Hepatocyte (in vitro differentiated cells): ENCODE data around the gene ZNF223. TPM values are rescaled to one million over a fixed set of nuclear protein-coding genes. Genes with fewer than 3 reads are reported as not detected.

Experiments used
- DNase-seq: peaks from one replicate; pipeline ENCODE4 v3.0.0-alpha.2; 2016; ENCODE audit warnings: low spot score
- H2AFZ ChIP-seq: fragments of 200-600 bp; sonication (generic); 2 replicates; pipeline ENCODE4 v1.6.0; 2016; ENCODE audit warnings: antibody characterized with exemption, mild to moderate bottlenecking
- H3K27ac ChIP-seq: fragments of 200-600 bp; sonication (generic); 2 replicates; pipeline ENCODE4 v1.5.1; 2016; ENCODE audit warnings: mild to moderate bottlenecking
- H3K27me3 ChIP-seq: fragments of 200-600 bp; sonication (generic); 2 replicates; pipeline ENCODE4 v1.6.1; 2016
- H3K36me3 ChIP-seq: fragments of 200-600 bp; sonication (generic); replicated peaks from 2 replicates; pipeline ENCODE4 v1.5.1; 2016; ENCODE audit warnings: low read depth; ENCODE audit not compliant: insufficient read depth
- H3K4me1 ChIP-seq: fragments of 200-600 bp; sonication (generic); 2 replicates; pipeline ENCODE4 v1.5.1; 2016; ENCODE audit warnings: mild to moderate bottlenecking, moderate library complexity; ENCODE audit not compliant: insufficient read depth
- H3K4me2 ChIP-seq: fragments of 200-600 bp; sonication (generic); 2 replicates; pipeline ENCODE4 v1.6.0; 2016
- H3K4me3 ChIP-seq: fragments of 200-600 bp; sonication (generic); 2 replicates; pipeline ENCODE4 v1.5.1; 2016; ENCODE audit warnings: mild to moderate bottlenecking
- H3K79me2 ChIP-seq: fragments of 200-600 bp; sonication (generic); 2 replicates; pipeline ENCODE4 v1.6.0; 2017; ENCODE audit warnings: mild to moderate bottlenecking
- H3K9me2 ChIP-seq: fragments of 200-600 bp; sonication (generic); replicated peaks from 2 replicates; pipeline ENCODE4 v1.6.0; 2017; ENCODE audit warnings: mild to moderate bottlenecking; ENCODE audit not compliant: insufficient read depth
- H3K9me3 ChIP-seq: fragments of 200-600 bp; sonication (generic); 2 replicates; pipeline ENCODE4 v1.5.1; 2016; ENCODE audit warnings: low read depth, mild to moderate bottlenecking
- H4K20me1 ChIP-seq: fragments of 200-600 bp; sonication (generic); 2 replicates; pipeline ENCODE4 v1.6.0; 2016; ENCODE audit warnings: mild to moderate bottlenecking; ENCODE audit not compliant: insufficient read depth, poor library complexity, severe bottlenecking
- EZH2 ChIP-seq: fragments of 200-600 bp; sonication (generic); IDR thresholded peaks from 2 replicates; pipeline ENCODE4 v1.6.1; 2016; ENCODE audit warnings: antibody characterized with exemption, mild to moderate bottlenecking, borderline replicate concordance
- EZH2phosphoT487 ChIP-seq: fragments of 200-600 bp; sonication (generic); IDR thresholded peaks from one replicate; pipeline ENCODE4 v1.6.1; 2018; ENCODE audit warnings: antibody characterized with exemption, mild to moderate bottlenecking, low read depth, moderate library complexity; ENCODE audit not compliant: unreplicated experiment, severe bottlenecking
- WGBS: methylation state at CpG from one replicate; pipeline ENCODE4 v1.1.6; 2016; ENCODE audit warnings: low lambda C conversion rate; ENCODE audit errors: missing lambda C conversion rate; 5-methylcytosine and 5-hydroxymethylcytosine counted together
- polyA plus RNA-seq: library from polyadenylated mRNA; unstranded; fragments of >200 nt; fragmentation: Nextera tagmentation; extraction: Ambion mirVana; gene quantifications from 2 replicates; pipeline ENCODE4 v1.2.1, GENCODE V29; 2016
- total RNA-seq: library from RNA; depleted of rRNA; stranded (reverse); fragments of >200 nt; gene quantifications from 2 replicates; pipeline ENCODE4 v1.2.3, GENCODE V29; 2014
- TF ChIP-seq, protein P1 (sequence below): fragments of 200-600 bp; sonication (generic); IDR thresholded peaks from 2 replicates; pipeline ENCODE4 v1.5.1; 2016; ENCODE audit warnings: antibody characterized with exemption, mild to moderate bottlenecking; ENCODE audit not compliant: poor library complexity

Gene ZNF223
- total and polyA plus RNA-seq, 2 experiments from 2014 or later, result 5.8 to 12.9 TPM

DNA sequence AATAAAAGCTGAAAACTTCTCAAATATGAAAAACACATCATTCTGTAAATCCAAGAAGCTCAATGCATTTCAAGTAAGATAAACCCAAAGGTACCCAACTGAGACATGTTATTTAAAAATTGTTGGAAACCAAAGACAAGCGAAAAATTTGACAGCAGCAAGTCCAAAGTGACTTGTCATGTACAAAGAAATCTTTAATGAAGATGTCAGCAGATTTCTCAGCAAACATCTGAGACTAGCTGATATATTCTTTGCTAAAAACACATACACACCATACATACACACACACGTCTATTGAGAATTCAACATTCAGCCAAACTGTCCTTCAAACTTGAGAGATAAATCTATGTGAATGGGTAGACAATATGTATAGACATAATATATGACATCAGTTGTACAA is 32.3 kb upstream of the ZNF223 start:
- no peaks in the 10 kb centered on the region for H3K9me3 ChIP-seq
- H3K79me2 ChIP-seq, result no peaks in the 10 kb centered on the region
- WGBS, result 53% methylated on average over 2 of the region's 2 CpGs
- no peaks in the 10 kb centered on the region for H3K9me2 ChIP-seq
- H3K27ac ChIP-seq, result no peak overlapping the region
- peaks cover under 1% of the 10 kb centered on the region for H3K4me1 ChIP-seq
- no peaks in the 10 kb centered on the region for H4K20me1 ChIP-seq
- no peak for DNase-seq
- H3K4me3 ChIP-seq, result no peak overlapping the region
- no peak overlapping the region for H2AFZ ChIP-seq
- no peak for TF ChIP-seq EZH2
- TF ChIP-seq, protein P1, sequence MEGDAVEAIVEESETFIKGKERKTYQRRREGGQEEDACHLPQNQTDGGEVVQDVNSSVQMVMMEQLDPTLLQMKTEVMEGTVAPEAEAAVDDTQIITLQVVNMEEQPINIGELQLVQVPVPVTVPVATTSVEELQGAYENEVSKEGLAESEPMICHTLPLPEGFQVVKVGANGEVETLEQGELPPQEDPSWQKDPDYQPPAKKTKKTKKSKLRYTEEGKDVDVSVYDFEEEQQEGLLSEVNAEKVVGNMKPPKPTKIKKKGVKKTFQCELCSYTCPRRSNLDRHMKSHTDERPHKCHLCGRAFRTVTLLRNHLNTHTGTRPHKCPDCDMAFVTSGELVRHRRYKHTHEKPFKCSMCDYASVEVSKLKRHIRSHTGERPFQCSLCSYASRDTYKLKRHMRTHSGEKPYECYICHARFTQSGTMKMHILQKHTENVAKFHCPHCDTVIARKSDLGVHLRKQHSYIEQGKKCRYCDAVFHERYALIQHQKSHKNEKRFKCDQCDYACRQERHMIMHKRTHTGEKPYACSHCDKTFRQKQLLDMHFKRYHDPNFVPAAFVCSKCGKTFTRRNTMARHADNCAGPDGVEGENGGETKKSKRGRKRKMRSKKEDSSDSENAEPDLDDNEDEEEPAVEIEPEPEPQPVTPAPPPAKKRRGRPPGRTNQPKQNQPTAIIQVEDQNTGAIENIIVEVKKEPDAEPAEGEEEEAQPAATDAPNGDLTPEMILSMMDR, result no peak
- no peak for TF ChIP-seq EZH2phosphoT487
- no peaks in the 10 kb centered on the region for H3K27me3 ChIP-seq
- H3K4me2 ChIP-seq, result no peak overlapping the region
- no peaks in the 10 kb centered on the region for H3K36me3 ChIP-seq

- Histone ChIP-seq H2AFZ (no peak overlapping the region), H3K79me2 (peaks cover 9% of the 10 kb centered on the region), H3K4me2 (no peak overlapping the region), H3K36me3 (no peaks in the 10 kb centered on the region), H3K9me2 (no peaks in the 10 kb centered on the region), H3K27ac (no peak overlapping the region), H3K4me3 (no peak overlapping the region), H4K20me1 (no peaks in the 10 kb centered on the region), H3K9me3 (no peaks in the 10 kb centered on the region), H3K27me3 (no peaks in the 10 kb centered on the region), H3K4me1 (peaks cover 7% of the 10 kb centered on the region)
- DNase-seq, result no peak
- TF ChIP-seq, protein P1, result no peak
- TF ChIP-seq EZH2 (no peak), EZH2phosphoT487 (no peak)
These were observed 30.6 kb upstream of the ZNF223 start for GRCh38 chr19:44021221-44021620.

- no peak for TF ChIP-seq EZH2phosphoT487
- TF ChIP-seq EZH2, result no peak
- TF ChIP-seq, protein P1, result no peak
- H3K9me2 ChIP-seq, result no peaks in the 10 kb centered on the region
- peak overlapping the region; percentile 98 for H3K4me2 ChIP-seq
- H3K27ac ChIP-seq, result peak overlapping the region; percentile 66
- H2AFZ ChIP-seq, result peak overlapping the region; percentile 97
- peak overlapping the region; percentile 25 for H3K4me3 ChIP-seq
- H3K9me3 ChIP-seq, result peaks cover 2% of the 10 kb centered on the region
- no peak for DNase-seq
- H4K20me1 ChIP-seq, result no peaks in the 10 kb centered on the region
- peaks cover 7% of the 10 kb centered on the region for H3K4me1 ChIP-seq
- H3K36me3 ChIP-seq, result no peaks in the 10 kb centered on the region
- peaks cover 10% of the 10 kb centered on the region for H3K79me2 ChIP-seq
- H3K27me3 ChIP-seq, result no peaks in the 10 kb centered on the region
- WGBS, result 45% methylated on average over 4 of the region's 4 CpGs
These were observed 27.0 kb upstream of the ZNF223 start for GRCh38 chr19:44024900-44025216.
